MCF 10A (cell line): Measurements from ENCODE around the gene ZNF778. TPM values are rescaled to one million over a fixed set of nuclear protein-coding genes. Genes with fewer than 3 reads are reported as not detected.

ENCODE experiments used
- BruUV-seq: library from RNA; stranded (reverse); fragments of 400-500 nt; replicated peaks from 2 replicates; lab custom pipeline; 2021; lab: Mats Ljungman, UMichigan
- CTCF ChIA-PET: fragments of 300-600 bp; sonication (Branson Sonifier 250); formaldehyde crosslinking; extraction: SDS; loops from one replicate; lab custom pipeline; 2021; ENCODE audit warnings: antibody characterized with exemption, inconsistent platforms; lab: Yijun Ruan, JAX
- POLR2A ChIA-PET: fragments of 300-600, 350-650 bp; sonication (Branson Sonifier 250); formaldehyde crosslinking; extraction: SDS; loops from one replicate; lab custom pipeline; 2020; ENCODE audit warnings: antibody characterized with exemption, inconsistent platforms; lab: Yijun Ruan, JAX
- DNase-seq: peaks from one replicate; pipeline ENCODE4 v3.0.0-alpha.2; 2018; ENCODE audit not compliant: unreplicated experiment
- H3K27ac Mint-ChIP-seq: one replicate; pipeline ENCODE4 v1.8.0; 2022; ENCODE audit warnings: mild to moderate bottlenecking, low read depth, mixed read lengths; ENCODE audit not compliant: unreplicated experiment
- H3K27me3 Mint-ChIP-seq: one replicate; pipeline ENCODE4 v1.8.0; 2022; ENCODE audit warnings: mixed read lengths; ENCODE audit not compliant: insufficient read depth, unreplicated experiment
- H3K36me3 Mint-ChIP-seq: one replicate; pipeline ENCODE4 v1.8.0; 2022; ENCODE audit warnings: mild to moderate bottlenecking, moderate library complexity, mixed read lengths; ENCODE audit not compliant: insufficient read depth, unreplicated experiment
- H3K4me1 Mint-ChIP-seq: one replicate; pipeline ENCODE4 v1.8.0; 2022; ENCODE audit warnings: mixed read lengths; ENCODE audit not compliant: insufficient read depth, unreplicated experiment
- H3K4me3 Mint-ChIP-seq: one replicate; pipeline ENCODE4 v1.8.0; 2022; ENCODE audit warnings: mild to moderate bottlenecking, moderate library complexity, mixed read lengths; ENCODE audit not compliant: unreplicated experiment
- H3K9me3 Mint-ChIP-seq: one replicate; pipeline ENCODE4 v1.8.0; 2022; ENCODE audit warnings: mixed read lengths; ENCODE audit not compliant: unreplicated experiment
- intact Hi-C: fragments of 100-400 bp; cut with micrococcal nuclease; formaldehyde crosslinking; loops from 2 replicates; pipeline ENCODE4 v1.14.1; 2022
- total RNA-seq: library from RNA; stranded (reverse); gene quantifications from 2 replicates; pipeline ENCODE4 v1.2.3, GENCODE V29; 2022
- TF ChIP-seq, protein P1 (sequence below): fragments of 200-600 bp; IDR thresholded peaks from one replicate; pipeline ENCODE4 v1.8.0; 2022; ENCODE audit warnings: antibody characterized with exemption, mild to moderate bottlenecking; ENCODE audit not compliant: unreplicated experiment

Gene ZNF778
- total RNA-seq, 1 experiment from 2014 or later, result 15.8 TPM

DNA sequence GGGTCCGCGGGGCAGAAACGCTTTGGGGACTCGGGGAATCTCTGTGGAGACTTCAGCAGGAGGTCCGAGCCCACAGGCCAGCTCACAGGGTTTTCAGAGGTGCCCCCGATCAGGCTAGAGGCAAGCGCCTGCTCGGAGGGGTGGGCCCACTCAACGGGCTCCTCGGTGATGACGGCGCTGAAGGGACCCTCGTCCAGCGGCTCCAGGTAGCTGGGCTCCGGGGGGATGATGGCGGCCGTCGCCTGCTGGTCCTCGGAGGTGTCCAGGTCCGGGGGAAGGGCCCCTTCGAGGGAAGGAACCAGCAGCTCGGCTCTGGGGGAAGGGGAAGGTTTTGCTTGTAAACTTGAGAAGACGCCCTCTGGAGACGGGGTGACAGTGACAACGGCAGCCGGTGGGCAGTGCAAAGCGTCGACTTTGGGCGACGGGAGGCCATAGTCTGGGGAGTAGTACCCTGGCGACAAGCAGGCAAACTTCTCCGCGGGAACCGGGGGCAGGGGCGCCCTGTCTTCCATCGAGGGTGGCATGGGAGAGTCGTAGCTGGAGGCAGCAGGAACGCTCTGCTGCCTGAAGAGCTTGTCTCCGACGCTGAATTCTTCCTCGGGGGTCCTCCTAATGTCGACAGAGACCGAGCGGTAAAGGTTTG, 63.2 kb downstream of the ZNF778 start:
- no TSS peak for BruUV-seq
- H3K36me3 Mint-ChIP-seq, result peaks cover 28% of the 10 kb centered on the region
- H3K4me1 Mint-ChIP-seq, result no peaks in the 10 kb centered on the region
- intact Hi-C loops, result no loop called here
- ChIA-PET POLR2A (interaction anchor here (0.9 kb wide), 1 partner anchor 34 kb away, joined by 4 read pairs; no protein-coding TSS in a partner anchor), CTCF (interaction anchor here (1.7 kb wide), 1 partner anchor 9 kb away, joined by 5 read pairs; no protein-coding TSS in a partner anchor)
- TF ChIP-seq, protein P1, sequence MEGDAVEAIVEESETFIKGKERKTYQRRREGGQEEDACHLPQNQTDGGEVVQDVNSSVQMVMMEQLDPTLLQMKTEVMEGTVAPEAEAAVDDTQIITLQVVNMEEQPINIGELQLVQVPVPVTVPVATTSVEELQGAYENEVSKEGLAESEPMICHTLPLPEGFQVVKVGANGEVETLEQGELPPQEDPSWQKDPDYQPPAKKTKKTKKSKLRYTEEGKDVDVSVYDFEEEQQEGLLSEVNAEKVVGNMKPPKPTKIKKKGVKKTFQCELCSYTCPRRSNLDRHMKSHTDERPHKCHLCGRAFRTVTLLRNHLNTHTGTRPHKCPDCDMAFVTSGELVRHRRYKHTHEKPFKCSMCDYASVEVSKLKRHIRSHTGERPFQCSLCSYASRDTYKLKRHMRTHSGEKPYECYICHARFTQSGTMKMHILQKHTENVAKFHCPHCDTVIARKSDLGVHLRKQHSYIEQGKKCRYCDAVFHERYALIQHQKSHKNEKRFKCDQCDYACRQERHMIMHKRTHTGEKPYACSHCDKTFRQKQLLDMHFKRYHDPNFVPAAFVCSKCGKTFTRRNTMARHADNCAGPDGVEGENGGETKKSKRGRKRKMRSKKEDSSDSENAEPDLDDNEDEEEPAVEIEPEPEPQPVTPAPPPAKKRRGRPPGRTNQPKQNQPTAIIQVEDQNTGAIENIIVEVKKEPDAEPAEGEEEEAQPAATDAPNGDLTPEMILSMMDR, result no peak
- no peak overlapping the region for H3K27ac Mint-ChIP-seq
- no peak for DNase-seq
- no peaks in the 10 kb centered on the region for H3K27me3 Mint-ChIP-seq
- no peak overlapping the region for H3K4me3 Mint-ChIP-seq
- no peaks in the 10 kb centered on the region for H3K9me3 Mint-ChIP-seq

DNA sequence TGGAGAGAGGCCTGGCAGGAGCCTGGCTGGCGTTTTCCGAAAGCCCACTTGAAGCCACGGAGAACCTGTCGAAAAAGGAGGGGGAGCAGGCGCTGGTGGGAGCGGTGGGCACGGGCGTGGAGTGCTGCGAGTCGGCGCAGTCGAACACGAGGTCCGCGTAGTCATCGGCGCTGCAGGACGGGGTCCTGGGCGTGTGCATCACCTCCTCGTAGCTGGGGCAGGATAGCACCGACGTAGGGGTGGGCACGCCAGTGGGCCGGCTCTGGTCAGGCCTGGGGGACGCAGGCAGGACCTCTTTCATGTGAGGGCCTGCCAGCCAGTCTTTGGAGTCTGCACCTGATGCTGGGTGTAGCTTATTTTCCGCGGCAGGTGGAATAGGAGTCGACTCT, 63.7 kb downstream of the ZNF778 start:
- TF ChIP-seq, protein P1, result no peak
- no peak for DNase-seq
- POLR2A ChIA-PET, result interaction anchor here (0.9 kb wide), 1 partner anchor 34 kb away, joined by 4 read pairs; no protein-coding TSS in a partner anchor
- no TSS peak for BruUV-seq
- CTCF ChIA-PET, result interaction anchor here (1.7 kb wide), 1 partner anchor 8 kb away, joined by 5 read pairs; no protein-coding TSS in a partner anchor
- Mint-ChIP-seq H3K4me1 (no peaks in the 10 kb centered on the region), H3K36me3 (peaks cover 23% of the 10 kb centered on the region), H3K9me3 (no peaks in the 10 kb centered on the region), H3K4me3 (no peak overlapping the region), H3K27me3 (no peaks in the 10 kb centered on the region), H3K27ac (no peak overlapping the region)
- intact Hi-C loops, result no loop called here

DNA sequence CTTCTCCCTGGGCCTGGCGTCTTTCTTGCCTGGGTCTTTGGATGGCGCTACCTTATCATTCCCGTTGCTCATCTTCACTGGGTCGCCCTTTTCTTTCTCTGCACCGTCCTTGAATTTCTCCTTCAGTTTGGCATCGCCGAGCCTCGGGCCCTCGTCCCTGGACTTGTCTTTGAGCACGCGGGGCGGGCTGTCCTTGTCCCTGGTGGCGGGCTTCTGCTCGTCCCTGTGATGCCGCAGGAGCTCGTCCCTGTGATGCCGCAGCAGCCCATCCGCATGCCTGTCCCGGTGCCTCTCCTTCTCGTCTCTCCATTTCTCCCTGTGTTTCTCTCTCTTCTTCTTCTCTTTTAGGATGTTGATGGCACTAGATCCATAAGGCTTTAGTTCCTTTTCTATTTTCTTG, 64.3 kb downstream of the ZNF778 start:
- Mint-ChIP-seq H3K4me1 (no peaks in the 10 kb centered on the region), H3K36me3 (peaks cover 17% of the 10 kb centered on the region), H3K27ac (no peak overlapping the region), H3K9me3 (no peaks in the 10 kb centered on the region), H3K27me3 (no peaks in the 10 kb centered on the region), H3K4me3 (no peak overlapping the region)
- ChIA-PET CTCF (interaction anchor here (0.7 to 1.7 kb wide), 3 partner anchors 8 to 536 kb away, joined by 3 to 5 read pairs (median 3); no protein-coding TSS in a partner anchor), POLR2A (no interaction called here)
- no TSS peak for BruUV-seq
- intact Hi-C loops, result no loop called here
- TF ChIP-seq, protein P1, result no peak
- DNase-seq, result no peak

DNA sequence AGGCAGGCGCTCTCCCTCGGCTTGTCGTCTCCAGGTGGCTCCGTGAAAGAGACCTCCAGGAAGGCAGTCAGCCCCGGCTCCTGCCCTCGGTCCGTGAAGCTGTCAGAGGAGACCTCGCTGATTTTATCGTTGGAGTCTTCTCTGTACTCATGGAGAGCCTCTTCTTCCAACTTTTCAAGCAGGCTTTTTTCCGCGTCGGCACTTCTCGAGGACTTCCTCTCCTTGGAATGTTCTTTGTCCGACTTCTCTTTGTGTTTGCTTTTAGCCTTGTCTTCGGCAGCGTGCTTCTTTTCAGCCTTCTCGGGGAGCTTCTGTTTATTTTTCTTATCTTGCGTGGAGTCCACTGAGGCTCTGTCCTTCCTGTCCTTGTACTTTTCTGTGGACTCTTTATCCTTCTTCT, 65.0 kb downstream of the ZNF778 start:
- DNase-seq, result no peak
- intact Hi-C loops, result no loop called here
- Mint-ChIP-seq H3K27ac (no peak overlapping the region), H3K36me3 (peaks cover 13% of the 10 kb centered on the region), H3K4me1 (no peaks in the 10 kb centered on the region), H3K9me3 (no peaks in the 10 kb centered on the region), H3K27me3 (no peaks in the 10 kb centered on the region), H3K4me3 (no peak overlapping the region)
- CTCF ChIA-PET, result interaction anchor here (0.7 to 0.8 kb wide), 2 partner anchors 19 to 536 kb away, joined by 3 read pairs; no protein-coding TSS in a partner anchor
- no TSS peak for BruUV-seq
- TF ChIP-seq, protein P1, result no peak
- POLR2A ChIA-PET, result no interaction called here
